ENCODE data around the gene PEDS1. TPM values are rescaled to one million over a fixed set of nuclear protein-coding genes. Genes with fewer than 3 reads are reported as not detected.

PEDS1 gene
- total and polyA plus RNA-seq, 2 of the 13 experiments (the other 11 are each of a cell fraction or from before 2014, with no cell fraction given) = 30.5 to 93.9 TPM

GRCh38 chr20:50195524-50196120 lies 42.1 kb upstream of the PEDS1 start (continued):
- TF ChIP-seq, protein P1, sequence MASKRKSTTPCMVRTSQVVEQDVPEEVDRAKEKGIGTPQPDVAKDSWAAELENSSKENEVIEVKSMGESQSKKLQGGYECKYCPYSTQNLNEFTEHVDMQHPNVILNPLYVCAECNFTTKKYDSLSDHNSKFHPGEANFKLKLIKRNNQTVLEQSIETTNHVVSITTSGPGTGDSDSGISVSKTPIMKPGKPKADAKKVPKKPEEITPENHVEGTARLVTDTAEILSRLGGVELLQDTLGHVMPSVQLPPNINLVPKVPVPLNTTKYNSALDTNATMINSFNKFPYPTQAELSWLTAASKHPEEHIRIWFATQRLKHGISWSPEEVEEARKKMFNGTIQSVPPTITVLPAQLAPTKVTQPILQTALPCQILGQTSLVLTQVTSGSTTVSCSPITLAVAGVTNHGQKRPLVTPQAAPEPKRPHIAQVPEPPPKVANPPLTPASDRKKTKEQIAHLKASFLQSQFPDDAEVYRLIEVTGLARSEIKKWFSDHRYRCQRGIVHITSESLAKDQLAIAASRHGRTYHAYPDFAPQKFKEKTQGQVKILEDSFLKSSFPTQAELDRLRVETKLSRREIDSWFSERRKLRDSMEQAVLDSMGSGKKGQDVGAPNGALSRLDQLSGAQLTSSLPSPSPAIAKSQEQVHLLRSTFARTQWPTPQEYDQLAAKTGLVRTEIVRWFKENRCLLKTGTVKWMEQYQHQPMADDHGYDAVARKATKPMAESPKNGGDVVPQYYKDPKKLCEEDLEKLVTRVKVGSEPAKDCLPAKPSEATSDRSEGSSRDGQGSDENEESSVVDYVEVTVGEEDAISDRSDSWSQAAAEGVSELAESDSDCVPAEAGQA (IDR thresholded peaks at IDR 0.05; ENCODE audit: low read depth) = no peak
- TF ChIP-seq, protein P1 (CRISPR knock-in tag; IDR thresholded peaks at IDR 0.05; ENCODE audit: borderline replicate concordance) = no peak
- TF ChIP-seq ZNF598 (CRISPR knock-in tag; IDR thresholded peaks at IDR 0.05; ENCODE audit: borderline replicate concordance) (no peak), ARNT (IDR thresholded peaks at IDR 0.05) (no peak), ZNF768 (CRISPR knock-in tag; IDR thresholded peaks at IDR 0.05) (no peak), CCAR2 (optimal IDR thresholded peaks at IDR 0.05; ENCODE audit: low read depth, low read length) (peak; percentile 26), MXD4 (CRISPR knock-in tag; IDR thresholded peaks at IDR 0.05) (no peak), FIP1L1 (IDR thresholded peaks at IDR 0.05; ENCODE audit: borderline replicate concordance, insufficient read depth, low read depth, low read length) (no peak), POGK (CRISPR knock-in tag; conservative IDR thresholded peaks at IDR 0.05) (peak; percentile 35; the same call in 1 of the 2 replicates), ZNF614 (CRISPR knock-in tag; IDR thresholded peaks at IDR 0.05; ENCODE audit: borderline replicate concordance) (0 out of 2 replicates have a peak, but pooled peaks have one; percentile 6), ZFX (CRISPR knock-in tag; IDR thresholded peaks at IDR 0.05; ENCODE audit: low read depth) (no peak), NR2F1 (CRISPR knock-in tag; IDR thresholded peaks at IDR 0.05) (0 out of 4 replicates have a peak, but pooled peaks of 1 of the 2 experiments have one; percentile 6), HDAC2 (CRISPR knock-in tag; IDR thresholded peaks at IDR 0.05) (no peak), DNMT1 (CRISPR knock-in tag; IDR thresholded peaks at IDR 0.05) (no peak), SRY (CRISPR knock-in tag; IDR thresholded peaks at IDR 0.05) (0 out of 2 replicates have a peak, but pooled peaks have one; percentile 11), NR2C2 (CRISPR knock-in tag; IDR thresholded peaks at IDR 0.05; ENCODE audit: borderline replicate concordance) (0 out of 2 replicates have a peak, but pooled peaks have one; percentile 11), ZKSCAN5 (CRISPR knock-in tag; IDR thresholded peaks at IDR 0.05) (no peak), CHD2 (IDR thresholded peaks at IDR 0.05; ENCODE audit: low read depth, low read length) (0 out of 2 replicates have a peak, but pooled peaks have one; percentile 1), ZNF343 (CRISPR knock-in tag; IDR thresholded peaks at IDR 0.05) (0 out of 2 replicates have a peak, but pooled peaks have one; percentile 40), ZNF790 (CRISPR knock-in tag; IDR thresholded peaks at IDR 0.05; ENCODE audit: borderline replicate concordance) (no peak), ZNF720 (CRISPR knock-in tag; IDR thresholded peaks at IDR 0.05) (no peak), POLR2AphosphoS5 (IDR thresholded peaks at IDR 0.05; ENCODE audit: low read depth, low read length) (0 out of 2 replicates have a peak, but pooled peaks have one; percentile 3)

Measured in HepG2 (cell line).